K562 (cell line): ENCODE measurements around the gene ANO4.

Experiments
- NFE2L1 ChIP-seq: fragments of 450-650 bp; IDR thresholded peaks from 2 replicates; pipeline ENCODE4 v1.6.1; 2016; ENCODE audit warnings: missing genetic modification characterization, low read depth, mild to moderate bottlenecking, missing compliant biosample characterization, moderate library complexity, borderline replicate concordance
- XRCC4 ChIP-seq: IDR thresholded peaks from one replicate; pipeline ENCODE4 v1.6.1; 2011; ENCODE audit not compliant: insufficient read depth, insufficient read length; ENCODE audit errors: extremely low read depth
- TF ChIP-seq, protein P1 (sequence below): fragments of 250-450 bp; sonication (Bioruptor Pico); IDR thresholded peaks from 2 replicates; pipeline ENCODE4 v1.8.0; 2021; ENCODE audit warnings: mild to moderate bottlenecking, moderate library complexity

DNA sequence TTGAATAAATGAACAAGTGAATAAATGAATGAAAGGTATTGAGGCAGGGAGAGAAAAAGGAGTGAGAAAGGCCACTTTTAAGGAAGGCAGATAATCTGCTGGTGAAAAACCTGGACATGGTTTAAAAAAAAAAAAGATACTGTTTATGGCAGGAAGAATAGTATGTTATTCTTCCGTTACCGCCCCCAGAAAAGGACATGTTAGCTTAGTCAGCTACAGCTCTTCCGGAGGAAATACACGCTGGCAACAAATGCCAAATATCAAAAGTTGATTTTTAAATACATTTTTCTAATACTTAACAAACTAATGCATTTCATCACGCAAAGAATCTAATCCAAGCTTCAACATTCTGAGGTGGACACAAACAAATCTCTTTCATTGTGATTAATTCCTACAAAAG lies 372.3 kb downstream of the ANO4 start:
- TF ChIP-seq XRCC4 (no peak), NFE2L1 (no peak)
- TF ChIP-seq, protein P1, sequence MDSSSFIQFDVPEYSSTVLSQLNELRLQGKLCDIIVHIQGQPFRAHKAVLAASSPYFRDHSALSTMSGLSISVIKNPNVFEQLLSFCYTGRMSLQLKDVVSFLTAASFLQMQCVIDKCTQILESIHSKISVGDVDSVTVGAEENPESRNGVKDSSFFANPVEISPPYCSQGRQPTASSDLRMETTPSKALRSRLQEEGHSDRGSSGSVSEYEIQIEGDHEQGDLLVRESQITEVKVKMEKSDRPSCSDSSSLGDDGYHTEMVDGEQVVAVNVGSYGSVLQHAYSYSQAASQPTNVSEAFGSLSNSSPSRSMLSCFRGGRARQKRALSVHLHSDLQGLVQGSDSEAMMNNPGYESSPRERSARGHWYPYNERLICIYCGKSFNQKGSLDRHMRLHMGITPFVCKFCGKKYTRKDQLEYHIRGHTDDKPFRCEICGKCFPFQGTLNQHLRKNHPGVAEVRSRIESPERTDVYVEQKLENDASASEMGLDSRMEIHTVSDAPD (CRISPR knock-in tag): no peak
